ENCODE measurements around the gene SMC1B.
"Not testable (repeated sequence)": the region's sequence is repeated elsewhere in the genome, so short reads cannot be mapped to it uniquely, and the experiment has no call there.

Gene SMC1B

DNA sequence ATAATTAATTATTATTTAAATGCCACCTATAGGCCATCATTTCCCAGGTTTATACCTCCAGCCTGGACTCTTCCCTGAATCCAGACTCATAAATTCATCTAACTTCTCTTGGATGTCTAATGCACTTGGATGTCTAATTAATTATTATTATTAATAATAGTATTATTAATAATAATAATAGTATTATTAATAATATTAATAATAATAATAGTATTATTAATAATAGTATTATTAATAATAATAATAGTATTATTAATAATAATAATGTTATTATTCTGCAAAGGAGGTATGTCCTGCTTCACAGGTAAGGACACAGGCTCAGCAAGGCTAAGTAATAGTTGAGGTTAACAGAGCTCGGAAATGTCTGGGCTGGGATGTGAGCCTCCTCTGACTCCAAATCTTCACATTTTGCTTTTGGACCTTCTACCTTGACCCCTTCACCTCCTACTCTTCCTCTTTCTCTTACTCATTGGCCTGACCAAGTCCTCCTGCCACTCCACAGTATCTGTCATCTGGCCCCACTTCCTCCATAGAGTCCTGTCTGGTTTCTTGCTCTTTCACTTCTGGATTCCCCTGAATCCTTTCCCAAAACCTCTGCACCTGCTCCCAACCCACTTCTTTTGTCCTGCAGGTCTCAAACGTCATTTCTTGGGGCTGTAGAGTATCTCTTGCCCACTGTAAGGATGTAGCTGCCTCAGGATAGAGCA, 8.1 kb upstream of the SMC1B start:
- DNase-seq (ENCODE audit: low read depth in 1 of 2, low spot score in 1 of 2), result no peak

DNA sequence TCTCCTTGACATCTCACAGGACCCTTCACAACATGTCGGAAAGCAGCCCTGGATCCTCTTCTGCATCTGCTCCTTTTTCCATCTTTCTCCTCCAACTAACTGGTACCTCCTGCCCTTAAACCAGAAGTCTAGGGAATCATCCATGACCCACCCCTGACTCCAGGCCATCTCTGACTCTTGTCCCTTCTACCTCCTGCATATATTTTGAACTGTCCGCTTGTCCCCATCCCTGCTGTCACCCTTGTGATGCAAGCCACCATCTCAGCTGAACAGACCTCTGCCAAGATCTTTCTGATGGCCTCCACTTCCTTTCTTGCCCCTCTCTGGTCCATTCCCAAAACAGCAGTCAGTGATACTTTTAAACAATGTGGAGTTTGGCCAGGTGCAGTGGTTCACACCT, 7.1 kb upstream of the SMC1B start:
- DNase-seq (ENCODE audit: low read depth in 1 of 2, low spot score in 1 of 2), result no peak

DNA sequence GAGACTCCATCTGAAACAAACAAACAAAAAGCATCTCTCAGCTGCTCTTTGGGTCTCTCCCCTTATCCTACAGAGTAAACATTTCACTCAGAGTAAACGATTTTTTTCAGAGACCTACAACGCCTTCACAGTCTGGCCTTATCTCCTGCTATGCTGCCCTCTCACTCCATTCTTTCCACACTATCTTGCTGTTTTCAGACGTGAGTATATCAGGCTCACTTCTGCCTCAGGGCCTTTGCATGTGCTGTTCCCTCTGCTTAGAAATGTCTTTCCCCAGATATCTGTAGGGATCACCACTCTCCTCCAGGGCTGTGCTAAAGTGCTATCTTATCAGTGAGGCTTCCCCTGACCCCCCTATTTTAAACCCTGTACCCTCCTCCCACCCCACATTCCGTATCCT, 6.6 kb upstream of the SMC1B start:
- DNase-seq (ENCODE audit: low read depth in 1 of 2, low spot score in 1 of 2), result no peak

DNA sequence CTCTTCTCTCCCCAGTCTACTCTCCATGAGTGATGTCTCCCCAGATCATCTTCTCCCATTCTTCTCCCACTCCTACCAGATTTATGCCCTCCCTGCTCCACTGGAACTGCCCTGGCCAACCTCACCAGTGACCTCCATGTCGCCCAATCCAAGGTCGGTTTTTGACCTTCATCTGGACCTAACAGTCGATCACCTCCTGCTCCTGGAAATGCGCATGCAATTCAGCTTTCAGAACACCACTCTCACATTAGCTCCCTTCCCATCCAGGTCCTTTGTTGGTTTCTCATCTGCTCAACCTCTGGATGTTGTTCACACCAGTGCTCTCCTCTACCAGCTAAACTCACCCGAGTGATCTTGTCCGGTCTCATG, 5.4 kb upstream of the SMC1B start:
- no peak for DNase-seq (ENCODE audit: low read depth in 1 of 2, low spot score in 1 of 2)

DNA sequence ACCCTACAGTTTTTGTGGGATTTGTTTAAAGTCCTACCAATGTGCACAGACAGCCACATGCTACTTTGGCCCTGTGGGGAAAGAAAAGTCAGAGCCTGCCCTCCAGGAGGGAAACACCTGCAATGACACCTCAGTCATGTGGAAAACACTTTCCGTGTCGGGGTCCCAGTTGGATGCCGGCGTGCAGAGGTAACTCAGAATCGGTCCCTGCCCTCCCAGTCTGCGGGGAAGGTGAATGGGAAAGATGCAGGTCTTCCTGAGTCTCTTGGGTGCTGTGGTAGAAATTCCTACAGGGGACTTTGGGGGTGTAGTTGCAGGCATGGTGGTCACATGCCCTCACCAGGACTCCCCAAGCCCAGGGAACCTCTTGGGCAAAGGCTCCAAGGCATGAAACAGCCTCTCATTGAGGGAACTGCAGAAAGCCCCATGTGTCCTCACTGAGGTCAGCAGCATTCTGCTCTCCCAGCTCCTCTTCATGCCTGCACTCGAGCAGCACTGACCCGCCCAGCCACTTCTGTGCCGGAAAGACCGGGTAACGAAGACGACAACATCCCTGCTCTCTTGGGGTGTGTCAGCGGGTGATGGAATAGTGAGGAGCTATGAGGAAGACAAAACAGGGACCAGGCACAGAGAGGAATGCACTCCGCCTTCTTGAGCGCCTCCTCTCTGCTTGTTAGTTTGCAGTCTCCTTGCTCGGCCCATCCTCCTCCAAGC, 4.8 kb upstream of the SMC1B start:
- DNase-seq (ENCODE audit: low read depth in 1 of 2, low spot score in 1 of 2), result no peak

DNA sequence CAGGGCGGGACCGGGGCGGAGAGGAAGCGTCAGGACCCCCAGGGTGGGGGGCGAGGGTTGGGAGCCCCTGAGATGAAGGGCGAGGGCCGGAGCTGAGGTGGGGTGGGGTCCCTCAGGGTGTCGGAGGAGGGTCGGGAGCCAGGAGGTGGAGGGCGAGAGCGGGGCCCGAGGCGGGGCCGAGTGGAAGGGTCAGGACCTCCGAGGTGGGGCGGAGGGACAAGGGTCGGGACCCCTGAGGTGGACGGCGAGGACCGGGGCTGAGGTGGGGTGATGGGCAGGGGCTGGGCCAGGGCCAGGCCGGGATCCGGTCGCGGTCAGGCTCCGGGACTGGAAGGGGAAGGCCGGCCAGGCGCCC, 409 bp downstream of the SMC1B start:
- no peak for DNase-seq (ENCODE audit: low read depth in 1 of 2, low spot score in 1 of 2)

DNA sequence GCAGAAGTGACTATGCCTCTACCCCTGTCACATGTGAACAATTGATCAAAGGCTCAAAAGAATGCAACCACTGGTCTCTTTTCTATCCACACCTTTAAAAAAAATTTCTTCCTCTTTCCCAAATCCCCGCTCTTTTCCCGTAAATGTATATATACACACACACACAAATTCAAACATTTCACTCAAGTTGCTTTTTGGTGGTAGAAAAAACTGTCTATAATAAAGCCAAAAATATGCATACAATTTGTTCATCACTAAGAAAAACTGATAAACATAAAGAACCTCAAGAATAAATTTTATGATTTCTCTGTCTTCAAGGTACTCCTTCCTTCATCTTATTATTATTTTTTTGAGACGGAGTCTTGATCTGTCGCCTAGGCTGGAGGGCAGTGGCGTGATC, 5.6 kb downstream of the SMC1B start:
- DNase-seq (ENCODE audit: low read depth in 1 of 2, low spot score in 1 of 2), result no peak

DNA sequence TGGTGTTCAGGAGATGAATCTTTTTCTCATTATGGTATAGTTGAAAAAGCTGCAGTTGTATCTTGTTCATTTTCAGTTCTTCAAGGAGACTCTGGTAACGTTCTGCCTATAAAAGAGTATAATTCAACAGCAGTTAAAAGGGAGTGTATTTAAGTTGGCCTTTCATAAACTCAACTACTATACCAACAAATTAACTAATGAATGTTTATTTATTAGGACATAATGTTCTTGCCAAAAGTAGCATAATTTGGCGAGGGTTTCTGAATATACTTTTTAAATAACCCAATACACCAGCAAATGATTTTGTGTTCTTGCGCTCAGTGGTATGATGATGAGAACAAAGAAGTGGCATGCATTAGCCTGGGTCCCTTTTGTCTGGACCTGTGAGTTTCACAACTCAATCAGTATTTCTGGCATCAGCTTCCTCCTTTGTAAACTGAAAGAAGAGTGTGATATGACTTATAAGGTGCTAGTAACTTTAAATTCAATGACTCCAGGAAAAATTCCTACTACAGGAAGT, 10.9 kb downstream of the SMC1B start:
- DNase-seq (ENCODE audit: low read depth in 1 of 2, low spot score in 1 of 2), result no peak

DNA sequence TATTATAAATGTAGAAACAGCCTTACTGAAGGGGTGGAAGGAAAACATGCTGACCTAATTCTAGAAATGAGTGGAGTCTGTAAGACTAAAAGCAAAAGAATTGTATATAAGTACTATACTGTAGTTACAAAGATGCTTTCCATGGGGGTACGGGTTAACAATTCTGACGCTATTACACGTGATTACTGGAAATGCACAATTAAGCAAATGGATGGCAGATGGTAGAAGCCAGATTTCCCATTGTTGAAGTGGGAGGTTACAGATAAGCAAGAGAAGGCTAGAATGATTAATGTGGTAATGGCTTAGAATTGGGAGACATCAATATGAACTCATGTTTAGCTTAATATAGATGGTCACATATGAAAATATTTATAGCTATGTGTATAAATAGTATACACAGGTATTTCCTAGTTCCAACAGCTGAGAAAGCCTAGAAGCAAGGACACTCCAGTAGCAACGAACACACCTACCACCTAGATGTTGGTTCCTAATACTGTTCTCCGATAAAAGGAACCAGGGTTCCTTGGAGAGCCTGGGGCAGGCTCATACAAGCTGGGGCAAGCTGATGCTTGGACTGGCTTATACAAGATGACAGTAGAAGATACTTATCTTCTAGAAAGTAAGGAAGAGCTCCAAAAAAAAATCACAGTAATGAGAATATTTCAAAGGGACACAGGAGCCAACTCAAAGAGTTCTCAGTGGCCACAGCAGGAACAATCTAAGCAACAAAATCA, 13.5 kb downstream of the SMC1B start:
- DNase-seq (ENCODE audit: low read depth in 1 of 2, low spot score in 1 of 2), result no peak

DNA sequence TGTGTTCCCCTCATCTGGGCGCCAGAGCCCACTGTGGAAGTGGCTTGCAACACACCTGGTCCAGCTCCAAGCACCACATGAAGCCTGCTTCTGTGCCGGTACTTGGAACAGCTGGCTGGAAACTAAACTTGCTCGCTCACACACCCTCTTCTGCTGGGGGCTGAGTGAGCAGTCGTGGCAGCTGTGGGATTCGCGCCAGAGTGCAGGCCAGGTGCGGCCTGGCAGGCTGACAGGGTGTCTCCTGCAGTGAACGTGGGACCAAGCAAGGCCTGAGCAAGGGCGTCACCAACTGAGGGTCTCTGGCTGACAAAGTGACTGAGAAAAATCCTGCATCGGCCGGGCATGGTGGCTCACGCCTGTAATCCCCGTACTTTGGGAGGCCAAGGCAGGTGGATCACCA, 15.2 kb downstream of the SMC1B start:
- no peak for DNase-seq (ENCODE audit: low read depth in 1 of 2, low spot score in 1 of 2)

DNA sequence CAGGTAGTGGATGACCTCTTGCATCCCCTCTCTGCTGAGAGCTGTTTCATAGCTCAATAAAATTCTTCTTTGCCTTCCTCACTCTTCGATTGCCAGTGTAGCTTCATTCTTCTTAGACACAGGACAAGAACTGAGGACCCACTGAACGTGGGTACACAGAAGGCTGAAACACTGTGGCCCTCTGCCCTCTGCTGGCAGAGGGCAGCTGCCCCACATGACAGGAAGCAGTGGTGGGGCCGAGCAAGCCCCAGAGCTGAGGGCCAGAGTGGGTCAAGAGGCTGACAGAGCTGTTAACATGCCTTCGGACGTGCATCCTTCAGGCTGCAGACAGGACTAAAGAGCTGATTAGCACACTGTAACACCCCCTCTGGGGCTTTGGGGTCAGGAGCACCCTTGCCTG, 15.6 kb downstream of the SMC1B start:
- DNase-seq (ENCODE audit: low read depth in 1 of 2, low spot score in 1 of 2), result no peak

DNA sequence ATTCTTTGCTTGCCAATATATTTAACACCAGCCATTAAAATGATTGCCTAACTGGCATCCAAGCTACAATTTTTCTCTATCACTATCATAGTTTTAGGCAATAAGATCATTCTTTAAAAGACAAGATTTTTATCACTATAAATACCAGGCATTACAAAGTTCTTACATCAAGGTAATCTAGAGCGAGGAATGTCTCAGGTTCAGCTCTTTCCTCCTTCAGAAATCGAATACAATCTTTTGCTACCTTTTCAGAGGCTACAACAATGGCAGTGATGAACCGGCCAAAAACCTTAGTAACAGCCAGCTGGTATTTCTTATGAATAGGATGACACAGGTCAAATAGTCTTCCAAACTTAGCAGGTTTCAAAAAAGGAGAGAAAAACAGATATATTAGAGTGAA, 23.9 kb downstream of the SMC1B start:
- DNase-seq (ENCODE audit: low read depth in 1 of 2, low spot score in 1 of 2), result no peak

DNA sequence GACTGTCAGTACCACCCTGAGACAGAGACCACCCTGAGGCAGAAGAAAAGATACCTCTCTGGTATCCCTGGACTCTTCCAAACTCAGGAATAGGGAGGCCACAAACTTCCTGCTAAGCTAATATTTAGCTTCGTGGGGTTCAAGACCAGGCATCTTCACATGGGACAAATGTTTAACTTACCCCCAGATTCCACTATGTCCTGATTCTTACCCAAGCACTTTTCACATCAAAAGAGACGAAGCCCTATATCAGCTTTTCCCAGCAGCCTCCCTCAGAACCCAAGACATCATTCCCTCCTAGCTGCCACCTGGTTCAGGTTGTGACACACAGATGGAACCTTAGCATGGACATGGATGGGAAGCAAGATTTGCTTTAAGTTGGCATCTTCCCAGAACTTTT, 32.1 kb downstream of the SMC1B start:
- DNase-seq (ENCODE audit: low read depth in 1 of 2, low spot score in 1 of 2), result no peak

DNA sequence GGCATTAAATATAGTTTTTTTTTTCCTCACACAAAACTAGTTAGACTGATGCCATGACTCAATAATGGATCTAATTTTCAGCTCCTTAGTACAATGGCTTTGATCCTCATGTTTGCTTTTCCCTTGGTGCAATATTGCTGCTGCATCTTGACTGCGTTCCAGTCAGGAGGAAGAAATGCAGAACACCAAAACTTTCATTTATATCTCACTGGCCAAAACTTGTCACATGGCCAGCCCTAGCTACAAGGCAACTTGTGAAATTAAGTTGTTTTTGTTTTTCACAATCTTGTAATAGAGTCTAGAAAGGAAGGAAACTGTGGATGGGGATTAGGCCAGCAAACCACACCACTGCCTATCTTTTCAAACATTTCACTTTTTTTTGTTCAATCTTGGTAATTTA, 36.7 kb downstream of the SMC1B start:
- no peak for DNase-seq (ENCODE audit: low read depth in 1 of 2, low spot score in 1 of 2)

DNA sequence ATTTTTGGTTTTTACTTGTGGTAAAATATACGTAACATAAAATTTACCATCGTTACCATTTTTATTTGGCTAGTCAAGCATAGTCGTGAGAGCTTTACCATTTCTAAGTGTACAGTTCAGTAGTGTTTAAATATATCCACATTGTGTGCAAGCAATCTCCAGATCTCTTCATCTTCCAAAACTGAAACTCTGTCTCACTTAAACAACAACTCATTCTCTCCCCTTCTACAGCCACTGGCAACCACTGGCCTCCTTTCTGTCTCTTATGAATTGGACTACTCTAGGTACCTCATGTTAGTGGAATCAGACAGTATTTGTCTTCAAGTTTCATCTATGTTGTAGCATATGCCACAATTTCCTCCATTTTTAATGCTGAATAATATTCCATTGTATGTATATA, 37.4 kb downstream of the SMC1B start:
- DNase-seq (ENCODE audit: low read depth in 1 of 2, low spot score in 1 of 2), result no peak

DNA sequence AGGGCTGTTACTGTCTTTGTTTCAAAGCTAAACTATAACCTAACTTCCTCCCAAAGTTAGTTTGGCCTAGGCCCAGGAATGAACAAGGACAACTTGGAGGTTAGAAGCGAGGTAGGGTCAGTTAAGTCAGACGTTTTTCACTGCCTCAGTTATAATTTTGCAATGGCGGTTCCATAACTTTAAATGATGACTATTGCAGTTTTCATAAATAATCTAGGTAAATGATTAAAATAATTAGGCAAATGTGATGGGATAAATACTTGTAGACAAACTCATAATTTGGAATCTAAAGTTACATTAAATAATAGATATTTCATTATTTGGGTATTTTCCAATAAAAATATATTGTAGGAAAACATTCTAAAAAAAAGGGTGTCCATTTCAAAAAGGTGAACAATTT, 39.8 kb downstream of the SMC1B start:
- DNase-seq (ENCODE audit: low read depth in 1 of 2, low spot score in 1 of 2), result not testable (repeated sequence)

DNA sequence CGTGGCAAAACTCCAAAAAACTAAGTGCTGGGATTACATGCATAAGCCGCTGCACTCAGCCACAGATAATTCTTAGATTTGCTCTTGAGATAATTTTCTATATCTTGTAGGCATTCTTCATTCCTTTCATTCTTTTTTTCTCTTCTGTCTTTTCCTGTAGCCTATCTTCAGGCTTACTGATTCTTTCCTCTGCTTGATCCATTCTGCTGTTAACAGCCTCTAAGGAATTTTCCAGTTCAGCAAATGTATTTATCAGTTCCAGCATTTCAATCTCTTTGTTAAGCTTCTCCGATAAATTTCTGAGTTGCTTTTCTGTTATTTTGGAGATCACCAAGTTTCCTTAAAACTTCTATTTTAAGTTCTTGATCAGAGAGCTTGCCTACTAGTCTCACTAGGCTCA, 46.7 kb downstream of the SMC1B start:
- no peak for DNase-seq (ENCODE audit: low read depth in 1 of 2, low spot score in 1 of 2)

DNA sequence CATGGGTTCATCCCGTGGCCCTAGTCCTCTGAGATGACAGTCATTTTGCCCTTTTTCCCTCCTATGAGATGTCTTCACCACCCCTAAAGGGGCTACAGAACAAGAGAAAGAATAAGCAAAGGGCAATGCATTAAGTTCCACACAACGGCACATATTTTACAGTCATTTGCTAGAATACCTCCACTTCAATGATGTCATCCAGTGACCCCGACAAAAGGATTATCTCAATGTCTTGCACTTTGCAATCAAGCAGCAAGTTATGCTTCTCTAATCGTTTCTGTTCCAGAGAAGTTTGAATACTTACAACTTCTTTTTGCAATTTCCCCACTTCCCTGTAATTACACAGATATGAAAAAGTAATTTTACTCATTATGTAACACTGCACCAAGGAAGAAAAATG, 53.8 kb downstream of the SMC1B start:
- no peak for DNase-seq (ENCODE audit: low read depth in 1 of 2, low spot score in 1 of 2)

DNA sequence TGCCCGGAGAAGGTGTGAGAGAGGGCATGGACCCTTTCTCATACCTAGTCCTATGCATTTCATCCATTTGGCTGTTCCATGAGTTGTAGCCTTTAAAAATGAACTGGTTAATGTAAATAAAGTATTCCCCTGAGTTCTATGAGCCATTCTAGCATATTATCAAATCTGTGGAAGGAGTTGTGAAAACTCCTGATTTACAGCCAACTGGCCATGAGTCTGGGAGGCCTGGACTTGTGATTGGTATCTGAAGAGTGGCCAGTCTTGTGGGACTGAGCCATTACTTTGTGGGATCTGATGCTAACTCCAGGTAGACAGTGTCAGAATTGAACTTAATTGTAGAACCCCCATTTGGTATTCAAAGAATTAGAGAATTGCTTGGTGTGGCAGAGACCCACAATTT, 55.3 kb downstream of the SMC1B start:
- no peak for DNase-seq (ENCODE audit: low read depth in 1 of 2, low spot score in 1 of 2)

DNA sequence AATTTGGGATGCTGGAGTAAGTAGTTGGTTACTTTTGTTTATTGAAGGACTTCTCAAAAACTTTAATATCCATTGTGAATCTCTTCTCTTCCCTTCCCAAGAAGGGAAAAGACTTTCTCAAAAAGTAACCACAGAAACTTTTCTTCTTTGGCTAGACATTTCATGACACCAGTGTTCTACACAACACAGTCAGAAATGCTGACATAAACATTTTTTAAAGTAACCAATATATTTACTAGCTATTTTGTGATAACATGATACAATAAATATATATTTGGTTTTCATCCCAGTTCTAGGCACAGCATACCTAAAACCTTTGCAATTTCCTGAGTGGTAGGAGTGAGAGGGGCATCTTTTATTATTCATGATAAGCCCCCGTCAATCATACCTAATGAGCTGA, 55.9 kb downstream of the SMC1B start:
- no peak for DNase-seq (ENCODE audit: low read depth in 1 of 2, low spot score in 1 of 2)

DNA sequence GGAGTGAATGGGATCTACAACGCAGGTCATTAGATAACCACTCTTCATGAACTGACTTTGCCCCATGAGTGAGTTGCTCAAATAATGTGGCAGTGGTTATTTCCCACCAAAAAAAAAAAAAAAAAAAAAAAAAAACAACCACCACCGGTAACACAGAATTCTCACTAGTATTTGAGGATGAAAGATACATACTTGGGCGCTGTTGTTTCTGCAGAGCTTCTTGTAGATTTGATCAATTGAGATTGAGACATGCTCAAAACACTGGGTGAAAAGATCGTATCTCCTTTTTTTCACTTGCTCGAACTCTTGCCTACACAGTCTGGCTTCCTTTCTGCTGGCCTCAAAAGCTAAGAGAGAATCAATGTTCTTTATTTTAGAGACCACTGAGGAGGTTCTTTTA, 59.6 kb downstream of the SMC1B start:
- no peak for DNase-seq (ENCODE audit: low read depth in 1 of 2, low spot score in 1 of 2)

DNA sequence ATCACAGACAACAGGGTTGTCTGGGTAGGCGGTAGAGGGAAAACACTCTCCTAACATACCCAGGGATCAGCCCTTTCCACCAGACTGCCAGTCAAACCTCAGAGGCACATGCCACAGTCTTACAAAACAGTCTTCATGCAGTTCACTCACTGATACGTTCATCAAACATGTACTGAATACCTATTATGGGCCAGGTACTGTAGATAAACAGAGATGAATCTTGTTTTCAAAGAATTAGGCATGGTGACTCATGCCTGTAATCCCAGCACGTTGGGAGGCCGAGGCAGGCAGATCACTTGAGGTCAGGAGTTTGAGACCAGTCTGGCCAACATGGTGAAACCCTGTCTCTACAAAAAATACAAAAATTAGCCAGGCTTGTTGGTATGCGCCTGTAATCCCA, 60.6 kb downstream of the SMC1B start:
- not testable (repeated sequence) for DNase-seq (ENCODE audit: low read depth in 1 of 2, low spot score in 1 of 2)
